AML-193 (cell line): Measurements from ENCODE around the gene SPOCD1.

Experiments
- DNase-seq, 2 experiments: peaks; one replicate each; lab custom pipeline; 2025; lab: John Stamatoyannopoulos, UW

Gene SPOCD1

GRCh38 chr1:31815752-31816500, at the start of gene SPOCD1:
Gene SPOCD1, minus strand, starts transcription at chr1:31816022. Its CDS starts 689 bp downstream, at chr1:31815333.
- DNase-seq, result peak; percentile 71 to 73

GRCh38 chr1:31862071-31862470, 46.2 kb upstream of the SPOCD1 start:
- no peak for DNase-seq

- no peak for DNase-seq
Observed at GRCh38 chr1:31861346-31861745, 45.5 kb upstream of the SPOCD1 start.

- no peak for DNase-seq
Observed at GRCh38 chr1:31860581-31860980, 44.8 kb upstream of the SPOCD1 start.

GRCh38 chr1:31859719-31860118, 43.9 kb upstream of the SPOCD1 start:
- DNase-seq, result no peak

- DNase-seq, result no peak
Observed at GRCh38 chr1:31859044-31859443, 43.2 kb upstream of the SPOCD1 start.

- no peak for DNase-seq
Observed at GRCh38 chr1:31857863-31858262, 42.0 kb upstream of the SPOCD1 start.

GRCh38 chr1:31856140-31856539, 40.3 kb upstream of the SPOCD1 start:
- DNase-seq, result no peak

GRCh38 chr1:31855038-31855845, 39.4 kb upstream of the SPOCD1 start:
- no peak for DNase-seq

- no peak for DNase-seq
Observed at GRCh38 chr1:31849653-31850052, 33.8 kb upstream of the SPOCD1 start.

GRCh38 chr1:31848381-31848897, 32.6 kb upstream of the SPOCD1 start:
- no peak for DNase-seq

GRCh38 chr1:31846484-31846883, 30.7 kb upstream of the SPOCD1 start:
- DNase-seq, result no peak

GRCh38 chr1:31843506-31843905, 27.7 kb upstream of the SPOCD1 start:
- DNase-seq, result peak; percentile 30 to 60

- no peak for DNase-seq
Observed at GRCh38 chr1:31839662-31840343, 24.0 kb upstream of the SPOCD1 start.

GRCh38 chr1:31837451-31838158, 21.8 kb upstream of the SPOCD1 start:
- no peak for DNase-seq

GRCh38 chr1:31836638-31837037, 20.8 kb upstream of the SPOCD1 start:
- DNase-seq, result no peak

GRCh38 chr1:31835415-31835814, 19.6 kb upstream of the SPOCD1 start:
- DNase-seq, result no peak

GRCh38 chr1:31834501-31834900, 18.7 kb upstream of the SPOCD1 start:
- DNase-seq, result no peak

- no peak for DNase-seq
Observed at GRCh38 chr1:31831397-31832378, 15.9 kb upstream of the SPOCD1 start.

- no peak for DNase-seq
Observed at GRCh38 chr1:31830511-31830910, 14.7 kb upstream of the SPOCD1 start.

GRCh38 chr1:31830065-31830464, 14.2 kb upstream of the SPOCD1 start:
- DNase-seq, result no peak
